A204.1 (cell line): ENCODE data around the gene LRRC58.
A peak's percentile ranks its signal among the peaks of the same experiment; 100 is the strongest.
"Not testable (repeated sequence)": the region's sequence is repeated elsewhere in the genome, so short reads cannot be mapped to it uniquely, and the experiment has no call there.

ENCODE experiments used
- FAIRE-seq: peaks from 2 replicates; lab custom pipeline; 2012; peaks lifted over from hg19 to GRCh38; lab: Jason Lieb, UNC

The LRRC58 gene

DNA sequence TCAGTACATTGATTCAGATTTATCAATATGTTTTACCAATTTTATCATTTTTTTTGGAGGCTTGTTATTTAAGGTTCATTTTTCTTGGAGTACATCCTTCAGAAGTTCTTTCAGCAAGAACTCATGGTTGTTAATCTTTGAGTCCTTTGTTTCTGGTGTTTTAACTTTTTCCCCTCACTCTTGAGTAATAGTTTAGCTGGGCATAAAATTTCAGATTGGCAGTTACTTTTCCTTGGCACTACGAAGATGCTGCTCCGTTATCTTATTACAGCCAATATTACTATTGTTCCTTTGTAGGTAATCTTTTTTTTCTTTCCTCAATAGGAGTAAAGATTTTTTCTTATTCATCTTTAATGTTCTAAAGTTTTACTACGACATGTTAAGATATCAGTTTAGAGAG lies 9.8 kb downstream of the LRRC58 start:
- no peak for FAIRE-seq

DNA sequence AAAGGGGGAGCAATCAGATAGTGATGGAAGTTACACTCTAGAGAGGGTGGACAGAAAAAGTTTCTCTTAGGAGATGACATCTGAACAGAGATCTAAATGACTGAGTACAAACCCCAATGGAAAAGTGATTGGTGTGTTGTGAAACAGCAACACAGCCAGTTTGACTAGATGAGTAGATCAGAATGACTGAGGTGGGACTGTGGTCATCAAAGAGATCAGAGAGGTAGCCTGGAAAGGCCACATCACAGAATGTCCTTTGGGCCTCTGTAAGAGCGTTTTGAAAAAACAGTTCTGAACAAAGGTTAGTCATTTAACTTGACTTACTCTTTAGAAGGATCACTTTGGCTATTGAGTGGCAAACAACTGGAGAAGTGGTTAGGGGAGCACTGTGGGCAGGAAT lies 10.6 kb downstream of the LRRC58 start:
- no peak for FAIRE-seq

DNA sequence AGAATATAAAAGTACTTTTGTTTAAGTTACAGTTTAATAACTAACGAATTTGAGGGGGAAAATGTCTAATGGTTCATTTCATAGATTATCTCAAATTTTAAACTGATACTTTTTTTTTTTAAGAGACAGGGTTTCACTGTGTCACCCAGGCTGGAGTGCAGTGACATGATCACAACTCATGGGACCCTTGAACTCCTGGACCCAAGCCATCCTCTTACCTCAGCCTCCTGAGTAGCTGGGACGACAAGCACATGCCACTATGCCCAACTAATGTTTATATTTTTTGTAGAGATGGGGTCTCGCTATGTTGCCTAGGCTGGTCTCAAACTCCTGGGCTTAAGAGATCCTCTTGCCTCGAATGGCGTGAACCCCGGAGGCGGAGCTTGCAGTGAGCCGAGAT lies 16.5 kb downstream of the LRRC58 start:
- FAIRE-seq, result no peak

DNA sequence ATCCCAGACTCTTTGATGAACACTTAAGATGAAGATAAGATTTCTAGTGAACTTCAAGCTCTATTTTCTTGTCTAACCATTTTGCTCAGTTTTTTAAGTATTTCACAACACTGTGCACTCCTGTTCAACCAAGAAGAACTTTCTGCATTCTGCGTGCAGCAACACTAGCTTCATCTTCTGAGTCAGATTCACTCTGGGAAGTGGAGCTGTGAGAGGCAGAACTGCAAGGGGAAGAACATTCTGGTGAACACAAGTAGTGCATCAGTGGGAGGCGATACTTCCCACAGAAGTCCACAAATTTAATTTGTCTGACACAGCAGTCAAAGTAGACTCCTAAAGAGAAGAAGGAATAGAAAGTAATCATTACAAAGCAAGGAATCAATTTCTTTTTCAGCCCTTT lies 18.1 kb downstream of the LRRC58 start:
- FAIRE-seq, result no peak

DNA sequence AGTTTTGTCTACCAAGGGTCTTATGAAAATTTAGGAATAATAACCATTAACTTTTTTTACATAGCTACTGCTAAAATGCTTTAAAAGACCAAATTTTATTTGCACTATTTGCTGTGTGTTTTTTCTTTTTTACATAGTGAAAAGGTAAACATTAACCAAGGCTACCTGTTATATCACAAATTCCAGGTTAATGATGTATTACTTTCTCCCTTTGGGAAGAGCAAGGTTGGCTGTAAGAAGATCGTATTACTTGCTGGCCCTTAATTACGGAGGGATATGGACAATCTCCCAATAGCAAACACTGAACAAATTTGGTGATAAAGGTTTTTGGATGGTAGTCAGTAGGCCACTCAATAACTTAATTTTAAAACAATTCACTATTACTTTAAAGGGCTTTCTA lies 22.4 kb downstream of the LRRC58 start:
- no peak for FAIRE-seq

DNA sequence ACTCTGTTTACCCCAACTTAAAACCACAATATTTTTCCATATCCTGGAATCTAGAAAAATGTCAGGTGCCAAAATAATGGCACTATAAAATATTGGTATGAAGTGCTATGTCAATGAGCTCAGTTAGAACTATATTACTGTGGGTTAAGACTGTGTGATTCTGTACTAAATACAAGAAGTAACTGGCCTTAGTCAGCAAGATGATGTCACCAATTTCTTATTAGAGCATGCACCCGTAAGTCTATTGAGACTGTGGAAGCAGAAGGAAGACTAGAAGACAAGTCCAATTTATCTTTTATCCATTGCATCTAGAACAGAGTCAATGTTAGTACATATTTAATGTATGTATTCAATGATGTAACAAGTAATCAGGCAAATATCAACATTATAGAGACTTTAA lies 25.0 kb downstream of the LRRC58 start:
- no peak for FAIRE-seq

DNA sequence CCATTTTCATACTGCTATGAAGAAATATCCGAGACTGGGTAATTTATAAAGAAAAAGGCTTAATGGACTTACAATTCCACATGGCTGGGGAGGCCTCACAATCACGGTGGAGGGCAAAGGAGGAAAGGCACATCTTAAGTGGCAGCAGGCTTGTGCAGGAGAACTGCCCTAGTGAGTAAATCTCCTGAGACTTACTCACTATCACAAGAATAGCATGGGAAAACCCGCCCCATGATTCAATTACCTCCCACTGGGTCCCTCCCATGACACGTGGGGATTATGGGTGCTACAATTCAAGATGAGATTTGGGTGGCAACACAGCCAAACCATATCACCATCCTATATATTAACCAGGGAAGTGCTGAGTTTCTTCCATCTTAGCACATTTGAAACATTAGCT lies 25.4 kb downstream of the LRRC58 start:
- not testable (repeated sequence) for FAIRE-seq

DNA sequence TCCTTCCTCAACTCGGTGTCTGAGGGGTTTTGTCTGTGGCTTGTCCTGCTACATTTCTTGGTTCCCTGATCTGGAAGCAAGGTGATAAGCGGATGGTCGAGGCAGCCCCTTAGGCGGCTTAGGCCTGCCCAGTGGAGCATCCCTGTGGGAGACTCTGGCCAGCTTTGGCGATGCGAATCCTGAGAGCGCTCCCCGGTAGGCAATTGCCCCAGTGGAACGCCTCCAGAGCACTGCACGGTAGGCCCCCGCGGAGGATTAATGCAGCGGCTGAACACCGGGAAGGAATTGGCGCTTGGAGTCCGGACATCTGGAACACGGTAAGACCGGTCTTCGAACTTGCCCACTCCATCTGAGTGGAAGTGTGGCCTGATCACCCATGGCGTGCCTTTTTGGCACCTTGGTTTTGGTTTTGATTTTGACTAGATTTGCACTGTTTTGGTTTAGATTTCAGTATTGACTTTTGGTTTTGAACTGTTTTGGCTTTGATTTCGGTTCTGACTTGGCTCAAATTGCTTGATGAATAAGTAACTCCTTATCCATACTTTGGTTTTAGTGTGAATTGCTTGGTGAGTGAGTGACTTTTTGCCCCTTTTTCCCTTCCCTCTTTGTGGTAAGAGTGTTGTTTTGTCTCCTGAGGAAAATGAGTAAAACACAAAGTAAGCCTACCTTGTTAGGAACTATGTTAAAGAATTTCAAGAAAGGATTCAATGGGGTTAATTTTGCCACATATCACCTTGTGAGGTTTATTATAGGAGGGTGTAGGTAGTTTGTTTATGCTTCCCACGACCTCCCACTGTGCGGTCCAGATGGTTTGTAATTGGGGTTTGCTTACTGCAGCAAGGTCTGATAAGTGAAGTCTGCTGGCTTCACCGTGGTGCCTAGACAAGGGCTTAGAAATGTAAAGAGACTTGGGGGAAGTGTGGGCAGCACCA lies 37.0 kb downstream of the LRRC58 start:
- FAIRE-seq, result no peak

DNA sequence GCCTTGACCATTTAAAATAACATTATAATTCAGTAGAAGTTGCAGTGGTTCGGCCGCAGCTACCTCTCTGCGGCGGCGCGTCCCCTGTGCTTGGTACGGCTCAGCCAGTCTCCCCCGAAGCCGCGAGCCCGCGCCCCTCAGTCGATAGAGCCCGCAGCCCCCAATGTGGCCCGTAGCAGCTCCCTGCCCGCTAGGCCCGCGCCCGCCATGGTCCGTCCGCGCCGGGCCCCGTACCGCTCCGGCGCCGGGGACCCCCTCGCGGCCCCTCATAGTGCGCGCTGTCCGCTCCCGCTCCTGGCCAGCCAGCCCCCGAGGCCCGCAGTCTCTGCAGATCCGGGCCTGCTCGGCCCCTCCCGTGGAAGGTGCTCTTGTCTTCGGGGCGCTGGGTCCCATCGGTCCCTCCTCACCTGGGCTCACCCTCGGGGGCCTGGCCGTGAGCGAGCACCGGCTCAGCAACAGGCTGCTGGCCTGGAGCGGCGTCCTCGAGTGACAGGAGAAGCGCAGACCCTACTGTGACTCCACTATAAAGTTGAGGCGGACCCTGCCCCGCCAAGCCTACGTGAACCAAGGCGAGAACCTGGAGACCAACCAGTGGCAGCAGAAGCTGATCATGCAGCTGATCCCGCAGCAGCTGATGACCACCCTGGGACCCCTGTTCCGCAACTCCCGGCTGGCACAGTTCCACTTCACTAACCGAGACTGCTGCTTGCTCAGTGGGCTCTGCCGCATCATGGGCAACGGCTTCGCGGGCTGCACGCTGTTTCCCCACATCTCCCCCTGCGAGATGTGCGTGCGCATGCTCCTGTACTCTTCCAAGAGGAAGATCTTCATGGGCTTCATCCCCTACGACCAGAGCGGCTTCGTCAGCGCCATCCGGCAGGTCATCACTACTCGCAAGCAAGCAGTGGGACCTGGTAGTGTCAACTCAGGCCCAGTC lies 42.4 kb downstream of the LRRC58 start:
- FAIRE-seq, result no peak

DNA sequence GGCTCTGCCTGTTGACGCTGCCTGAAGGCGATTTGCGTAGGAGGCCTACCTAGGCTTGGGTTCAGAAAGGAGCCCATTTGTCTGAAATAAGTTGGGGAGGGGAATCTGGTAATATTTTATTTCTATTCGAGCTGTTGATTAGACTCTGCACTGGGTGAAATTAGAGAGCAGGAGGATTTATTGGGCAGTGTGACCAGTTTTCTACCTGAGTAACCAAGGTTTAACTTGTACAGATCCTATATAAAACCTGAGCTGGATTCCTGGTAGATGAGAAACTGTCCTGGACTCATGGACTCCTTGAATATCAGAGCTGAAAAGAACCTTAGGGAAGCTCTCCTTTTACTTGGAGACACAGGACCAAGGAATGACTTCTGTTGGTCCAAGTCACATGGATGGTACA lies 44.5 kb downstream of the LRRC58 start:
- FAIRE-seq, result no peak

DNA sequence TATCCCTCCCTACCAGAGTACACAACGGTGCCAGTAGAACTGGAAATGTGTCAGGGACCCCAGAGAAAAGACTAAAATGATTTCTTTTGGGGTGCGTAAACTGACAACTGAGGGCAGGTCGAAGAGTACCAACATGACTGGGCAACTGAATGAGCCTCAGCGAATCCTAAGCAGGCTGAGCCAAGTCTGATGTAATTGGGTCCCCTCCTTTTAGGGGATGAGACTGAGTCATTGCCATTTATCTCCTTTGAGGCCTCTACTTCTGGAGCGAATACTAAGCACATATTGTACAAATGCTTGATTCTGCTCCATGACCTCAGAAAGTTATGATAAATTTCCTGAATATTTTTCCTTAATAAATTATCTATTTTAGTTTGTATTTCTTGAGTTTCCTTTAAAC lies 46.8 kb downstream of the LRRC58 start:
- no peak for FAIRE-seq

DNA sequence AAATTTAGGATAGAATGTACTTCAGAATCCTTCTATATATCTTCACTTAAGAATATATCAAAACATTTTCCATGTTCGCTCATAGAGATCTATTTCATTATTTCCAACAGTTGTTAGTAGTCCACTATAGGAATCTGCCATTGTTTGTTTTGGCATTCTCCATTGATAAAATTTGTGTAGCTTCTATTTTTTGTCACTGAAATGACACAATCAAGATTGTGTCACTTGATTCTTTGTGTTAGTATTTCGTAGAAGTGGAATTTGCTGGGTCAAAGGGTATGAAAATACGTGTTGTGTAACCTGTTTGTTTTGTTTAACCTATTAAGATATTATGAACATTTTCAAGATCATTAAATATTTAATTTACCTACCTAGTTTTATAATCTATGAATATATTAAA lies 48.2 kb downstream of the LRRC58 start:
- peak; percentile 80 for FAIRE-seq

DNA sequence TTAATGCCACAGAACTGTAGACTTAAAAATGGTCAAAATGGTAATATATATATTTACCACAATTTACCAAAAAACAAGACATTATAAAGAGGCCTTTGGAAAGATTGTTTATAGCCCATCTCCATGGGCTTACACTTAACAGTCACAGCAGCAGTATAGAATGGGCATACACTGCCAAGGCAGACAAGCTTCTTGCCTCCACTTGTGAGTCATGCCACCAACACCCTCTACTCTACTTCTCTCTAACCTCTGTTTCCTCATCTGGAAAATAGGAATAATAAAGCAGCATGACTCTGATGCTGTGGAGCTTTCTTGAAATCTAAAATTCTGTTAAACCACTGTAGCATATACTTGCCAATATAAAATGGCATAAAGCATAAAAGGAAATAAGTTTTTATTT lies 49.8 kb downstream of the LRRC58 start:
- FAIRE-seq, result no peak

DNA sequence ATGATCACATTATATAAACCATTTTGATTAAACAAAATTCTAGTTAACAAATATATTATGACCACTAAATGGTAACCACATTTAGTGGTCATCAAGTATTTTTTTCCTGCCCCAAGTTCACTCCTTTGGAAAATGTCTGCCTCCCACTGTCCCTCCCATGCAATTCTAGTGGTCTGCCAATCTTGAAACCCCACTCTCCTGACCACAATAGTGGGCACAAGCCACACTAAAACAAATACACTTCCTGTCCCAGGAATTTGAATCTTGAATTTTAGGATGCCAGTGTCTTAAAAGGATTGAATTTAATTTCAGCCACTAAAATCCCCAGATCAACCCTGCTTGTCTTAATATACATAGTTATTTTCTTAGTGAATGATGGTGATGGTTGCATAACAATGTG lies 50.2 kb downstream of the LRRC58 start:
- FAIRE-seq, result no peak

DNA sequence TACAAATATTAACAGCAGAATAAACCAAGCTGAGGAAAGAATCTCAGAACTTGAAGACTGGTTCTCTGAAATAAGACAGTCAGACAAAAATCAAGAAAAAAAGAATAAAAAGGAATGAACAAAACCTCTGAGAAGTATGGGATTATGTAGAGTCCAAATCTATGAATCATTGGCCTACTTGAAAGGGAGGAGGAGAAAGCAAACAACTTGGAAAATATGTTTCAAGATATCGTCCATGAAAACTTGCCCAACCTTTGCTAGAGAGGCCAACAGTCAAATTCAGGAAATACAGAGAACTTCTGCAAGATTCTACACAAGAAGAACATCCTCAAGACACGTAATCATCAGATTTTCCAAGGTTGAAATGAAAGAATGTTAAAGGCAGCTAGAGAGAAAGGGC lies 57.6 kb downstream of the LRRC58 start:
- FAIRE-seq, result not testable (repeated sequence)

DNA sequence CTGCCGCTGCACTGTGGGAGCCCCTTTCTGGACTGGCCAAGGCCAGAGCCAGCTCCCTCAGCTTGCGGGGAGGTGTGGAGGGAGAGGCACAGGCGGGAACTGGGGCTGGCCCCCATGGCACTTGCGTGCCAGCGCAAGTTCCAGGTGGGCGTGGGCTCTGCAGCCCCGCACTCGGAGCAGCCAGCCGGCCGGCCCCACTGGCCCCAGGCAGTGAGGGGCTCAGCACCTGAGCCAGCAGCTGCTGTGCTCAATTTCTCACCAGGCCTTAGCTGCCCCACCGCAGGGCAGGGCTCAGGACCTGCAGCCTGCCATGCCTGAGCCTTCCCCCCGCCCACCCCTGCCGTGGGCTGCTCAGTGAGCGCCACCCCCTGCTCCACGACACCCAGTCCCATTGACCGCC lies 59.5 kb downstream of the LRRC58 start:
- FAIRE-seq, result no peak

DNA sequence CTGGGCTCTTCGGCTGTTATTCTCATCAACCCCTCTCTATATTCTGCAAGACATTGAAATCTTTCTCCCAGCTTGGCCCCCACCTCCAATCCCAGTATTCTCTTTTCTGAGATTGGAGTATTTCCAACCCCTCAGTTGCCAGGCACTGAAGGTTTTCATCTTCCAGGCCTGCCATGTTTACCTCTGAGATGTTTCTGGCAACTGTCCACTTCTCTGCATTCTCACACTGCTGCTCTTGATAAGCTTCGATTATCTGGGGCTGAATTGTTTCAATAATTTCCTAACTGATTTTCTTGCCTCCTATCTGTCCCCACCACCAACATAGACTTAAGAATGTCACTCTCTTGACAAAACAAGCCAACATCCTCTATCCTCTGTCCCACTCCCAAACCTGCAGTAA lies 62.7 kb downstream of the LRRC58 start:
- no peak for FAIRE-seq

DNA sequence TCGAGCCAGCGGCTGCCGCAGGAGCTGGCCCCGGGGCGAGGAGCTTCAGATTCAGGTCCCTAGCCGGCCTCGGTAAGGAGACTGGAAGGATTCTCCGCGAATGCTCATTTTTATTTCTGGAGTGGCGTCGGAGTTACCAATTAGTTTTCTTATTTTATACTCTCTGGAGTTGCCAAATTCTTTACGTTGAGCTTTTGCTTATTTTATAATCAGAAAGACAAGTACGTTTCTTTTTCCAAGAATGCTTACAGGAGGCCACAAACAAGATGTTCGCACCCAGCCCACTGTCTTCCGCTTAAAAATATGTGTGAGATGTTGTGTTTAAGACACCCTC lies 63.7 kb downstream of the LRRC58 start:
- no peak for FAIRE-seq

DNA sequence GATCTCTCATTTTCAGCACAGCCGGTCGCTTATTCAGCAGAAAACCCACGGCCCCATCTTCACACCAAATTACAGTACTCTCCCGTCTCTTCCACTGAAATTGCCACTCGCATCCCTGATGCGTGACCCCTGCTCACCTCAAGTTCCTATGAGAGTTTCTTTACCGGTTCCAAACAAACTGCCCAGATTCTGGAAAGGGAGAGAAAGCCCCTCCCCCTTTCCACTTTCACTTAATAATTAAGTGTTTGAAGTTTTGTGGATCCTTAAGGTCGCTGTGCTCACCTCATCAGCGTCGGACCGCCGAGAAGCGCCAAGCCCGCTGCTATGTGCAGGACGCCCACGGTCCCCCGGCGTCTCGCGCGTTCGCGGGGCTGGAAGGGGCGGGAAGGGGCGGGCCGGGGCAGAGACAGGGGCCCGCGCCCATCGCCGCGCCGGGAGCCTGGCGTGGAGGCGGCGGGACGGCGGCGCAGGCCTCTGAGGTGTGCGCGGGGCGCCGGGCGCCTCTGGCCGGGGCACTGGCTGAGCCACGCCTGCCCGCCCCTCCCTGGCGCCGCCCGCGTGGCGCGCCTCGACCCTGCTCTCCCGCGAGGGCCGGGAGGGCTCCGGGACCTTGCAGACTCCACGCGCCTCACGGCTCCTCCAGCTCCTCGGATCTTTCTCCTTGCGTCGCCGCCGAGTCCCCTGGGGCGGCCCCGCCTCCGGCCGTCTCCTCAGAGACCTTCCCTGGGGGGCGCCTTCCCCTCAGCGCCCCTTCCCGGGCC lies 64.2 kb downstream of the LRRC58 start, which contains the start of gene GPR156:
GPR156 (minus strand) TSS at position 476 of the 761 bp plus-strand sequence. CDS start 41,124 bp downstream, outside the sequence.
- FAIRE-seq, result no peak

DNA sequence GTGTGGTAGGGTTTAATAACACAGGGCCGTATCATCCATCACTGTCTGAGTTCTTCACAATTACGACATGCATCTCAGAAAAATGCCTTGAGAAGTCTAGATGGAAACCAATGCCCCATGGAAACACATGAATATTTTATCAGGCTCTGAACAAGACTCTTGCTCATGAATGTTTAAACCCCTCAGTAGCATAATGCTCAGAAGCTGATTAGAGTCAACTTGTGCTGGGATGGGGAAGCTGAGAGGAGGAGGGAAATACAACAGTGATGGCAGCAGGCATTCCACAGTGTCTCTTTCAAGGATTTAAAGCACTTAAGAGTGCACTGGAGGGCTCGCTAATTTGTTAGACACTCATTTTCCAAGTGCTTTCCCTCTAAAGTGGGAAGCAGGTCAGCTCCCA lies 67.9 kb downstream of the LRRC58 start:
- no peak for FAIRE-seq

DNA sequence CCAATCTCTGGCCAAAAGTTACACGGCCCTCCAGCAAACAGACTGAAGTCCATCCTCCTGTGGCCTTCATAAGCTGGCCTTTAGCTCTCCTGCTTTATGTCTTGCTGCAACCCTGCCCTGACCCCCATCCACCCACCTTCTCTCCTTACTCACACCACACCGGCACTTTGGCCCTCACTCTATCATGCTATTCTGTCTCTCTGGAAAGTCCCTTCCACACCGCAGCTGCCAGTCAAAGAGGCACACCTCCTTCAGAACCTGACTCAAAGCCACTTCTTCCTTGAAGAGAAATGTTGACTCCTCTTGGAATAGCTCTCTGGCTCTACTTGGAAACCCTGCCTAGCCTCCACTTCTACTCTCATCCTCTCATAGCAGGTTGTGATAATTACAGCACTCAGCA lies 68.6 kb downstream of the LRRC58 start:
- FAIRE-seq, result no peak

DNA sequence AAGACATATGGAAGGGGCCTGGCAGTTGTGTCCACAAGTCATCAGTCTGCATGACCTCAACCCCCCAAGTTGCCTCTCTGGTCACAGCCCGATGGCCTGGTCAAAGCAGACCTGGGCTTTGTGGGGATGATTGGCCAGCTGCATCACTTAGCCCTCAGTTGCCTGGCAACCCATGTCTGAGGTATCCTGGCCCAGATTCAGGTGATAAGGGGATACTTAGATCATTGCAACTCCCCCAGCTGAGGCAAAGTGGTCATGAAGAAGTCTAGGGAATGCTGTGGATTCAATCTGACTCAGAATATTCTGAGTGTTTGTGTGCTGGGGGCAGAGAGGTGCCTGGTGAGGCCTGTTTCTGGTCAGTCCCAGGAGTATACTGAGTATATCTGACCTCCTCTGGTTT lies 69.1 kb downstream of the LRRC58 start:
- no peak for FAIRE-seq

DNA sequence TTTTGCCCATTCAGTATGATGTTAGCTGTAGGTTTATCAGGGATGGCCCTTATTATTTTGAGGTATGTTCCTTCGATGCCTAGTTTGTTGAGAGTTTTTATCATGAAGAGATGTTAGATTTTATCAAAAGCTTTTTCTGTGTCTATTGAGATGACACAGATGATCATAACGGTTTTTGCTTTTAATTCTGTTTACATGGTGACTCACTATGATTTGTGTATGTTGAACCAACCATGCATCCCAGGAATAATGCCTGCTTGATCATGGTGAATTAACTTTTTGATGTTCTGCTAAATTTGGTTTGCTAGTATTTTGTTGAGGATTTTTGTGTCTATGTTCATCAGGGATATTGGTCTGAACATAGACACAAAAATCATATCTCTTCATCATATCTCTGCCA lies 72.4 kb downstream of the LRRC58 start:
- FAIRE-seq, result no peak
